Kidney (tissue), 14 donors: ENCODE results near the gene ZNF554. TPM values are rescaled to one million over a fixed set of nuclear protein-coding genes. Genes with fewer than 3 reads are reported as not detected.

Experiments used
- DNase-seq, 5 donors: peaks; one replicate each; pipeline ENCODE4 v3.0.0-alpha.2; 2013 to 2020
- FAIRE-seq: peaks from 2 replicates; lab custom pipeline; 2012; peaks lifted over from hg19 to GRCh38; lab: Jason Lieb, UNC
- H3K27ac ChIP-seq, 2 donors: one replicate each; pipeline ENCODE4 v1.7.0; 2013; ENCODE audit warnings: low read depth in 2 of 2, low read length in 2 of 2, inconsistent platforms in 1 of 2
- H3K27me3 ChIP-seq: one replicate; pipeline ENCODE4 v1.7.1; 2013; ENCODE audit warnings: low read length, inconsistent platforms; ENCODE audit not compliant: control insufficient read depth, insufficient read depth
- H3K36me3 ChIP-seq, 3 donors: one replicate each; pipeline versions ENCODE4 v1.7.0 to v1.7.1; 2013; ENCODE audit warnings: low read length in 3 of 3, control low read depth in 1 of 3, inconsistent platforms in 1 of 3; ENCODE audit not compliant: insufficient read depth in 3 of 3, control insufficient read depth in 2 of 3
- H3K4me1 ChIP-seq, 3 donors: one replicate each; pipeline versions ENCODE4 v1.7.0 to v1.7.1; 2013; ENCODE audit warnings: low read length in 3 of 3, inconsistent platforms in 1 of 3, low read depth in 1 of 3; ENCODE audit not compliant: control insufficient read depth in 2 of 3, insufficient read depth in 2 of 3
- H3K4me3 ChIP-seq, 3 donors: one replicate each; pipeline versions ENCODE4 v1.7.0 to v1.8.1; 2013; ENCODE audit warnings: low read length in 3 of 3, control low read depth in 1 of 3, inconsistent platforms in 1 of 3
- H3K9ac ChIP-seq, 3 donors: one replicate each; pipeline versions ENCODE4 v1.7.0 to v1.7.1; 2013; ENCODE audit warnings: low read length in 3 of 3, control low read depth in 1 of 3, inconsistent platforms in 1 of 3
- H3K9me3 ChIP-seq, 3 donors: one replicate each; pipeline versions ENCODE4 v1.7.0 to v1.7.1; 2013; ENCODE audit warnings: low read length in 3 of 3, control low read depth in 1 of 3, inconsistent platforms in 1 of 3; ENCODE audit not compliant: control insufficient read depth in 2 of 3, insufficient read depth in 1 of 3
- CTCF ChIP-seq: IDR thresholded peaks from 3 replicates; pipeline ENCODE4 v1.5.1; 2012; ENCODE audit warnings: mild to moderate bottlenecking, moderate library complexity, borderline replicate concordance; ENCODE audit not compliant: insufficient read depth; ENCODE audit errors: extremely low read depth
- intact Hi-C: fragments of 100-400 bp; cut with DNase I; formaldehyde crosslinking; loops from one replicate; pipeline ENCODE4 v1.11.1; 2022
- polyA plus RNA-seq: library from polyadenylated mRNA; stranded (reverse); fragments of 350-450 nt; fragmentation: Illumina TruSeq; extraction: RNeasy Lipid Tissue Mini Kit (QIAGEN cat#74804); gene quantifications from one replicate; pipeline ENCODE4 v1.2.3, GENCODE V29; 2014; ENCODE audit warnings: low read depth, low replicate concordance; ENCODE audit not compliant: insufficient read depth
- total RNA-seq: library from RNA; stranded (reverse); fragmentation: NEBNext Ultra II Directional; extraction: Animal tissue kit (Norgen Biotek cat#: 25700); gene quantifications from one replicate; pipeline ENCODE4 v1.2.1, GENCODE V29; 2021
- donor health status: control.
- donor health status: control.
- donor health status: control.
- donor health status: control.
- donor health status: control.
- donor health status: DM: yes; HTN: yes; CAD: no.
- donor health status: Normal renal cell carcinoma (clear cell type).

Gene ZNF554
- total and polyA plus RNA-seq, 2 donors from 2014 or later = 3.6 to 6.9 TPM

- intact Hi-C loops = no loop called here
- Histone ChIP-seq H3K27me3 (no peaks in the 10 kb centered on the region), H3K27ac (no peak overlapping the region), H3K9ac (no peak overlapping the region), H3K4me1 (peaks cover 0 to 9% (median 0%) of the 10 kb centered on the region in 3 donors), H3K4me3 (no peak overlapping the region), H3K36me3 (peaks cover 2 to 10% (median 4%) of the 10 kb centered on the region in 3 donors), H3K9me3 (peaks cover 0 to 24% (median 0%) of the 10 kb centered on the region in 3 donors)
- TF ChIP-seq CTCF = no peak
- FAIRE-seq (no peak), DNase-seq (no peak)
Observed at GRCh38 chr19:2846180-2846894, 26.7 kb downstream of the ZNF554 start.

- Histone ChIP-seq H3K4me3 (no peak overlapping the region), H3K9me3 (peaks cover 2 to 30% (median 4%) of the 10 kb centered on the region in 3 donors)
Observed at GRCh38 chr19:2847507-2847906, 27.8 kb downstream of the ZNF554 start.

GRCh38 chr19:2848616-2849015 is 28.9 kb downstream of the ZNF554 start:
- DNase-seq = no peak
- Histone ChIP-seq H3K36me3 (peaks cover 22 to 31% (median 23%) of the 10 kb centered on the region in 3 donors), H3K27me3 (no peaks in the 10 kb centered on the region), H3K4me1 (peaks cover 0 to 3% (median 0%) of the 10 kb centered on the region in 3 donors), H3K9ac (no peak overlapping the region), H3K4me3 (no peak overlapping the region), H3K9me3 (peaks cover 11 to 41% (median 14%) of the 10 kb centered on the region in 3 donors), H3K27ac (no peak overlapping the region)
- FAIRE-seq = no peak
- intact Hi-C loops = no loop called here
- no peak for TF ChIP-seq CTCF

More at GRCh38 chr19:2847507-2847906, 27.8 kb downstream of the ZNF554 start:
- FAIRE-seq (no peak), DNase-seq (no peak)
- no peaks in the 10 kb centered on the region for H3K27me3 ChIP-seq
- no peak for TF ChIP-seq CTCF
- intact Hi-C loops = no loop called here
- H3K36me3 ChIP-seq = peaks cover 11 to 20% (median 12%) of the 10 kb centered on the region in 3 donors
- H3K4me1 ChIP-seq = peaks cover 0 to 5% (median 0%) of the 10 kb centered on the region in 3 donors
- no peak overlapping the region for H3K27ac ChIP-seq
- H3K9ac ChIP-seq = no peak overlapping the region
